HepG2 (cell line): ENCODE measurements around the gene RPL6. TPM values are rescaled to one million over a fixed set of nuclear protein-coding genes. Genes with fewer than 3 reads are reported as not detected.
A peak's percentile ranks its signal among the peaks of the same experiment; 100 is the strongest.

Experiments used
- ADNP ChIP-seq: sonication (generic); formaldehyde crosslinking; IDR thresholded peaks from 2 replicates; pipeline ENCODE4 v1.4.0; 2020; ENCODE audit warnings: missing genetic modification reagents
- ARID2 ChIP-seq: sonication (generic); formaldehyde crosslinking; IDR thresholded peaks from 2 replicates; pipeline ENCODE4 v1.8.1; 2022; ENCODE audit warnings: mild to moderate bottlenecking, missing genetic modification reagents, borderline replicate concordance
- BCL3 ChIP-seq: sonication (generic); formaldehyde crosslinking; IDR thresholded peaks from 2 replicates; pipeline ENCODE4 v1.5.1; 2020; ENCODE audit warnings: mild to moderate bottlenecking, missing genetic modification reagents, moderate library complexity
- BRCA1 ChIP-seq: sonication (generic); formaldehyde crosslinking; IDR thresholded peaks from 2 replicates; pipeline ENCODE4 v1.4.0; 2020; ENCODE audit warnings: missing genetic modification reagents
- CHD2 ChIP-seq: IDR thresholded peaks from 2 replicates; pipeline ENCODE4 v1.6.1; 2011; ENCODE audit warnings: low read depth, low read length, improper control_type of control experiment
- CREBL2 ChIP-seq: sonication (generic); formaldehyde crosslinking; IDR thresholded peaks from 2 replicates; pipeline ENCODE4 v1.8.1; 2023; ENCODE audit warnings: missing genetic modification reagents, mild to moderate bottlenecking, borderline replicate concordance
- DMAP1 ChIP-seq: IDR thresholded peaks from 2 replicates; pipeline ENCODE4 v1.6.1; 2016
- FOXP1 ChIP-seq, 2 experiments: fragments of 450-650 bp in 1 of 2; IDR thresholded peaks; 2 replicates each; pipeline ENCODE4 v1.6.1; 2017 to 2018; ENCODE audit warnings: antibody characterized with exemption in 1 of 2
- IKZF5 ChIP-seq: IDR thresholded peaks from 2 replicates; pipeline ENCODE4 v1.6.1; 2018; ENCODE audit warnings: missing genetic modification reagents, mild to moderate bottlenecking, missing compliant biosample characterization
- KMT2A ChIP-seq: sonication (generic); formaldehyde crosslinking; IDR thresholded peaks from 2 replicates; pipeline ENCODE4 v1.4.0; 2020; ENCODE audit warnings: missing genetic modification reagents
- MTA1 ChIP-seq: sonication (generic); formaldehyde crosslinking; IDR thresholded peaks from 2 replicates; pipeline ENCODE4 v1.4.0; 2020; ENCODE audit warnings: missing genetic modification reagents, mild to moderate bottlenecking, borderline replicate concordance
- NFRKB ChIP-seq: fragments of 450-650 bp; IDR thresholded peaks from 2 replicates; pipeline ENCODE4 v1.6.1; 2017
- POLR2AphosphoS2 ChIP-seq: IDR thresholded peaks from 2 replicates; pipeline ENCODE4 v1.6.1; 2011; ENCODE audit warnings: low read depth, low read length, improper control_type of control experiment
- U2AF1 ChIP-seq: fragments of 200-400 bp; formaldehyde crosslinking; optimal IDR thresholded peaks from 2 replicates; pipeline ENCODE3; 2017; ENCODE audit warnings: mild to moderate bottlenecking, low read depth, low read length
- WIZ ChIP-seq: sonication (generic); formaldehyde crosslinking; IDR thresholded peaks from 2 replicates; pipeline ENCODE4 v1.5.1; 2020; ENCODE audit warnings: mild to moderate bottlenecking, missing genetic modification reagents
- ZFX ChIP-seq: sonication (generic); formaldehyde crosslinking; IDR thresholded peaks from 2 replicates; pipeline ENCODE4 v1.4.0; 2020; ENCODE audit warnings: mild to moderate bottlenecking, low read depth, missing genetic modification reagents, moderate library complexity
- ZNF260 ChIP-seq: sonication (generic); formaldehyde crosslinking; IDR thresholded peaks from 2 replicates; pipeline ENCODE4 v1.4.0; 2020; ENCODE audit warnings: missing genetic modification reagents, low read depth, mild to moderate bottlenecking, borderline replicate concordance
- ZNF780A ChIP-seq: sonication (generic); formaldehyde crosslinking; IDR thresholded peaks from 2 replicates; pipeline ENCODE4 v1.8.0; 2022; ENCODE audit warnings: mild to moderate bottlenecking, missing genetic modification reagents, moderate library complexity
- ZNF784 ChIP-seq: sonication (generic); formaldehyde crosslinking; IDR thresholded peaks from 2 replicates; pipeline ENCODE4 v1.5.1; 2020; ENCODE audit warnings: missing genetic modification reagents, mild to moderate bottlenecking, borderline replicate concordance
- ZNF800 ChIP-seq: sonication (generic); formaldehyde crosslinking; IDR thresholded peaks from 2 replicates; pipeline ENCODE4 v1.4.0; 2020; ENCODE audit warnings: missing genetic modification reagents
- ZNF841 ChIP-seq: sonication (generic); formaldehyde crosslinking; IDR thresholded peaks from 2 replicates; pipeline ENCODE4 v1.8.1; 2023; ENCODE audit warnings: missing genetic modification reagents, borderline replicate concordance
- ZSCAN5A ChIP-seq: sonication (generic); formaldehyde crosslinking; IDR thresholded peaks from 2 replicates; pipeline ENCODE4 v1.8.0; 2022; ENCODE audit warnings: mild to moderate bottlenecking, missing genetic modification reagents, borderline replicate concordance
- polyA plus RNA-seq, 8 experiments: library from polyadenylated mRNA; depleted of rRNA in 3 of 8; stranded (reverse) in 7 of 8; unstranded in 1 of 8; fragments of >200 nt; fragmentation: Illumina TruSeq in 4 of 8; extraction: Trizol in 4 of 8; gene quantifications; 2 replicates each; pipeline versions ENCODE4 v1.2.1 to v1.2.3, GENCODE V29; 2011 to 2016; ENCODE audit warnings: low read depth in 4 of 8, missing spikeins in 1 of 8, mixed read lengths in 1 of 8; ENCODE audit not compliant: insufficient read depth in 1 of 8
- total RNA-seq, 5 experiments: library from RNA; depleted of rRNA; stranded (reverse); fragments of >200 nt; fragmentation: Illumina TruSeq; extraction: Trizol; gene quantifications; 2 replicates each; pipeline ENCODE4 v1.2.3, GENCODE V29; 2016; ENCODE audit warnings: low read depth in 1 of 5

RPL6 gene
- total and polyA plus RNA-seq, 2 of the 13 experiments (the other 11 are each of a cell fraction or from before 2014, with no cell fraction given), result 1,551 to 1,719 TPM

GRCh38 chr12:112409064-112409905 lies at the start of gene RPL6 (continued):
- TF ChIP-seq BCL3 (CRISPR knock-in tag) (no peak; the same call in 1 of the 2 replicates), ZFX (CRISPR knock-in tag) (peak; percentile 92), DMAP1 (CRISPR knock-in tag) (peak; percentile 98), ZNF260 (CRISPR knock-in tag) (no peak), ZNF784 (peak; percentile 80; the same call in 1 of the 2 replicates), U2AF1 (peak; percentile 38), ZNF800 (peak; percentile 62), POLR2AphosphoS2 (peak; percentile 86), IKZF5 (CRISPR knock-in tag) (peak; percentile 91), WIZ (CRISPR knock-in tag) (no peak), CHD2 (no peak), ZNF780A (CRISPR knock-in tag) (no peak), ADNP (CRISPR knock-in tag) (peak; percentile 91), ZNF841 (CRISPR knock-in tag) (no peak), NFRKB (no peak), CREBL2 (CRISPR knock-in tag) (no peak), ARID2 (peak; percentile 79), FOXP1 (IDR thresholded peaks at IDR 0.05) (no peak), FOXP1 (CRISPR knock-in tag; IDR thresholded peaks at IDR 0.05) (no peak), BRCA1 (peak; percentile 71; the same call in 1 of the 2 replicates), KMT2A (CRISPR knock-in tag) (peak; percentile 82; the same call in 1 of the 2 replicates), ZSCAN5A (CRISPR knock-in tag) (no peak), MTA1 (CRISPR knock-in tag) (no peak; the same call in 1 of the 2 replicates)
